Heart left ventricle (tissue), 16 donors: ENCODE results near the gene PGAP6. TPM values are rescaled to one million over a fixed set of nuclear protein-coding genes. Genes with fewer than 3 reads are reported as not detected.
"Not testable (repeated sequence)": the region's sequence is repeated elsewhere in the genome, so short reads cannot be mapped to it uniquely, and the experiment has no call there.

Source experiments
- ATAC-seq, 4 donors: fragments of 200-7000 bp; cut with Tn5 transposase; one replicate each; pipeline ENCODE4 v1.9.1; 2020 to 2022; ENCODE audit warnings: moderate library complexity in 4 of 4, mild to moderate bottlenecking in 3 of 4, moderate number of reproducible peaks in 1 of 4
- DNase-seq, 5 donors: peaks; one replicate each; pipeline ENCODE4 v3.0.0-alpha.2; 2020
- H3K27ac ChIP-seq, 12 donors: fragments of 200-600 bp; sonication (generic) in 4 of 12; one replicate each; pipeline versions ENCODE4 v1.5.0 to v1.8.0; 2016 to 2022; ENCODE audit warnings: mild to moderate bottlenecking in 2 of 12
- H3K27me3 ChIP-seq, 9 donors: fragments of 200-600 bp; sonication (generic) in 2 of 9; one replicate each; pipeline versions ENCODE4 v1.5.1 to v1.8.0; 2016 to 2022; ENCODE audit warnings: mild to moderate bottlenecking in 3 of 9
- H3K36me3 ChIP-seq, 9 donors: fragments of 200-600 bp; sonication (generic) in 2 of 9; one replicate each; pipeline versions ENCODE4 v1.5.0 to v1.8.0; 2018 to 2022; ENCODE audit warnings: mild to moderate bottlenecking in 2 of 9
- H3K4me1 ChIP-seq, 12 donors: fragments of 200-600 bp; sonication (generic) in 4 of 12; one replicate each; pipeline versions ENCODE4 v1.5.0 to v1.8.0; 2016 to 2022; ENCODE audit warnings: mild to moderate bottlenecking in 3 of 12
- H3K4me3 ChIP-seq, 12 donors: fragments of 200-600 bp; sonication (generic) in 4 of 12; one replicate each; pipeline versions ENCODE4 v1.5.0 to v1.8.0; 2017 to 2022; ENCODE audit warnings: mild to moderate bottlenecking in 9 of 12, moderate library complexity in 4 of 12
- H3K9me3 ChIP-seq, 12 donors: fragments of 200-600 bp; sonication (generic) in 4 of 12; one replicate each; pipeline versions ENCODE4 v1.5.0 to v1.8.0; 2016 to 2022; ENCODE audit warnings: mild to moderate bottlenecking in 1 of 12
- POLR2A ChIP-seq, 2 donors: fragments of 450-650 bp; IDR thresholded peaks; one replicate each; pipeline ENCODE4 v1.6.1; 2017; ENCODE audit warnings: antibody characterized with exemption in 2 of 2, mild to moderate bottlenecking in 2 of 2, moderate library complexity in 2 of 2
- WGBS, 4 donors: extraction: QIAGEN DNeasy Blood & Tissue Kit in 2 of 4; methylation state at CpG; one replicate each; pipeline versions ENCODE4 v1.1.5 to v1.1.7; 2013 to 2018; 5-methylcytosine and 5-hydroxymethylcytosine counted together
- intact Hi-C, 10 donors: fragments of 100-400 bp; cut with DNase I; formaldehyde crosslinking; loops; one replicate each; pipeline versions ENCODE4 v1.11.1 to v1.14.2; 2022
- polyA plus RNA-seq, 2 donors: library from polyadenylated mRNA; stranded (reverse); fragments of 200-250 nt; gene quantifications; one replicate each; pipeline ENCODE4 v1.2.3, GENCODE V29; 2013
- total RNA-seq, 9 donors: library from RNA; depleted of rRNA in 2 of 9; stranded (reverse); fragments of >200 nt in 2 of 9; fragmentation: NEBNext Ultra II Directional in 3 of 9; extraction: Animal tissue kit (Norgen Biotek cat#: 25700) in 3 of 9; gene quantifications; one replicate each; pipeline versions ENCODE4 v1.1.0 to v1.2.4, GENCODE V29; 2016 to 2023
- TF ChIP-seq, protein P1 (sequence below), 12 donors: fragments of 200-600 bp; sonication (generic) in 4 of 12; IDR thresholded peaks; one replicate each; pipeline versions ENCODE4 v1.5.0 to v1.8.0; 2018 to 2022; ENCODE audit warnings: antibody characterized with exemption in 12 of 12, mild to moderate bottlenecking in 5 of 12
- donor health status: ischemic (EF 13 %, LVEDD 7.1; RV severe dilation, severe dysfunction).
- donor health status: healthy with polysubstance abuse.
- donor health status: DM: no; HTN: yes; CAD: no.
- donor health status: DM: no; HTN: no; CAD: no.
- donor health status: ischemic (EF 25% LVEDD 6.9; RV normal size, moderate dysfunction).
- donor health status: ischemic (EF 25% LVEDD 5.7; RV mildly dilated, moderate dysfunction).
- donor health status: healthy.
- donor health status: DM: yes; HTN: yes; CAD: no.
- donor health status: ischemic (EF 35%, LVEDD 5.7; RV mildly dilated, moderate dysfunction).
- donor health status: nonischemic (EF 11% LVEDD 7.7; RV severe dilation, severe dysfunction).
- donor health status: DM: yes; HTN: yes; CAD: no.
- donor health status: PGD.
- donor health status: ischemic (EF 29% LVEDD 5.4; RV normal size, mild dysfunction).
- donor health status: nonischemic (EF 23%, LVEDD 6.1; RV moderate dilation, normal function).

The PGAP6 gene
- total and polyA plus RNA-seq, 11 donors: 30.1 to 65.3 (median 44.9) TPM

DNA sequence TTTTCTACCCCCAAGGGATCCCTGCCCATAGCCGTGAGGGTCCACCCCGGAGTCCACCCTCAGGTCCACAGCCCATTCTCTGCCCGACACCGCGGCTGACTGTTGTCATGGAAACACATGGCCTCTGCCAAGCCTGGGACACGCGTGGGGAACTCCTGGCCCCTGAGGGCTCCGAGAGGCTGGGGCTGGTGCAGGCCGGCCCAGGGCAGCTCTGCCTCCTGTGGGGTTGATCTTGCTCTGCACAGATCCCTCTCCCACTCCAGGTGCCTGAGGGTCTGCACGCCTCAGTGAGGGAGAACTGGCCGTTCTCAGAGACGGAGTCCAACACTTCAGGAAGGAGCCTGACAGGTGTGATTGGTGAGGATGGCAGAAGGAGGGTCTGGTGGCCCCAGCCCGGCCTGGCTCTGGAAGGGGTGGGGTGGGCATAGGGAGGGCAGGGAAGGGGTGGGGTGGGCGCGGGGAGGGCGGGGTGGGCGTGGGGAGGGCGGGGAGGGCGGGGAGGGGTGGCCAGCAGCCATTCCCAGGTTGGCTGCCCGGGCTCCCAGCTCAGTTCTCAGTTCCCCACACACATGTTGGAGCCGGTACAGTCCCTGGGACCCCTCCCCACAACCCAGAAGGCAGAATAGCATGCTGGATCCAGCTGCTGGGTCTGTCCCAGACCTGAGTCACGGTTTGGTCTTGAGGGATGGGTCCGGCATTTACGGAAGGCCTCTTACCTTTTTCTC is 17.9 kb downstream of the PGAP6 start:
- Histone ChIP-seq H3K4me3 (no peak overlapping the region), H3K9me3 (no peaks in the 10 kb centered on the region), H3K27ac (no peak overlapping the region), H3K27me3 (peaks cover 0 to 6% (median 0%) of the 10 kb centered on the region in 9 donors), H3K36me3 (peaks cover 0 to 28% (median 26%) of the 10 kb centered on the region in 9 donors), H3K4me1 (no peaks in the 10 kb centered on the region)
- no peak for TF ChIP-seq POLR2A (IDR thresholded peaks at IDR 0.05)
- TF ChIP-seq, protein P1, sequence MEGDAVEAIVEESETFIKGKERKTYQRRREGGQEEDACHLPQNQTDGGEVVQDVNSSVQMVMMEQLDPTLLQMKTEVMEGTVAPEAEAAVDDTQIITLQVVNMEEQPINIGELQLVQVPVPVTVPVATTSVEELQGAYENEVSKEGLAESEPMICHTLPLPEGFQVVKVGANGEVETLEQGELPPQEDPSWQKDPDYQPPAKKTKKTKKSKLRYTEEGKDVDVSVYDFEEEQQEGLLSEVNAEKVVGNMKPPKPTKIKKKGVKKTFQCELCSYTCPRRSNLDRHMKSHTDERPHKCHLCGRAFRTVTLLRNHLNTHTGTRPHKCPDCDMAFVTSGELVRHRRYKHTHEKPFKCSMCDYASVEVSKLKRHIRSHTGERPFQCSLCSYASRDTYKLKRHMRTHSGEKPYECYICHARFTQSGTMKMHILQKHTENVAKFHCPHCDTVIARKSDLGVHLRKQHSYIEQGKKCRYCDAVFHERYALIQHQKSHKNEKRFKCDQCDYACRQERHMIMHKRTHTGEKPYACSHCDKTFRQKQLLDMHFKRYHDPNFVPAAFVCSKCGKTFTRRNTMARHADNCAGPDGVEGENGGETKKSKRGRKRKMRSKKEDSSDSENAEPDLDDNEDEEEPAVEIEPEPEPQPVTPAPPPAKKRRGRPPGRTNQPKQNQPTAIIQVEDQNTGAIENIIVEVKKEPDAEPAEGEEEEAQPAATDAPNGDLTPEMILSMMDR (IDR thresholded peaks at IDR 0.05): no peak
- 39 to 49% (median 44%) methylated on average over 14 to 24 of the region's 24 CpGs for WGBS, 4 donors
- DNase-seq (no peak), ATAC-seq (no peak)
- intact Hi-C loops: loop anchor here in 8 of 10 donors (2.0 to 5.0 kb wide), 3 partner anchors 245 to 257 kb away; no protein-coding TSS in a partner anchor

- H3K4me3 ChIP-seq: no peak overlapping the region
- H3K9me3 ChIP-seq: no peaks in the 10 kb centered on the region
- ATAC-seq: no peak
- 56 to 67% (median 62%) methylated on average over 9 to 20 of the region's 20 CpGs for WGBS, 4 donors
- DNase-seq: no peak
- no peak for TF ChIP-seq POLR2A (IDR thresholded peaks at IDR 0.05)
- TF ChIP-seq, protein P1 (IDR thresholded peaks at IDR 0.05): no peak
- no peak overlapping the region for H3K27ac ChIP-seq
- intact Hi-C loops: loop anchor here in 8 of 10 donors (2.0 to 5.0 kb wide), 3 partner anchors 244 to 256 kb away; no protein-coding TSS in a partner anchor
- peaks cover 0 to 21% (median 19%) of the 10 kb centered on the region in 9 donors for H3K36me3 ChIP-seq
- no peaks in the 10 kb centered on the region for H3K4me1 ChIP-seq
- peaks cover 0 to 6% (median 0%) of the 10 kb centered on the region in 9 donors for H3K27me3 ChIP-seq
Observed at GRCh38 chr16:363110-363765, 18.5 kb downstream of the PGAP6 start.

DNA sequence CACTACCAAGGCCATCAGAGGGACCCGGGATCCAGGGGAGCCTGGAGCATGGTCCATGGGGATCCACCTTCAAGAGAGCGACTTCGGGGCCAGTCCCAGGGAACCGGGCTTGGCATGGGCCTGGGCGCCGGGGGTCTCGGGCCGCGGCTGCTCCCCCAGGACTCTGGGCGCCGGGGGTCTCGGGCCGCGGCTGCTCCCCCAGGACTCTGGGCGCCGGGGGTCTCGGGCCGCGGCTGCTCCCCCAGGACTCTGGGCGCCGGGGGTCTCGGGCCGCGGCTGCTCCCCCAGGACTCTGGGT is 19.1 kb downstream of the PGAP6 start:
- intact Hi-C loops: loop anchor here in 9 of 10 donors (1.0 to 5.0 kb wide), 4 partner anchors 244 to 255 kb away; no protein-coding TSS in a partner anchor
- not testable (repeated sequence) for H3K4me1 ChIP-seq, H3K27ac ChIP-seq, DNase-seq, H3K9me3 ChIP-seq, H3K4me3 ChIP-seq, H3K27me3 ChIP-seq
- peak in 1 of 4 donors; percentile 1 for ATAC-seq
- WGBS, 4 donors: 68 to 89% (median 80%) methylated on average over 8 to 24 of the region's 24 CpGs
- H3K36me3 ChIP-seq: peaks cover 0 to 15% (median 13%) of the 10 kb centered on the region in 9 donors

- Histone ChIP-seq H3K36me3 (peaks cover 0 to 10% (median 7%) of the 10 kb centered on the region in 9 donors), H3K4me3 (no peak overlapping the region), H3K27ac (no peak overlapping the region), H3K4me1 (no peaks in the 10 kb centered on the region), H3K27me3 (peaks cover 0 to 6% (median 0%) of the 10 kb centered on the region in 9 donors), H3K9me3 (no peaks in the 10 kb centered on the region)
- WGBS, 4 donors: 28 to 34% (median 33%) methylated on average over 16 to 30 of the region's 30 CpGs
- intact Hi-C loops: loop anchor here in 9 of 10 donors (1.0 to 5.0 kb wide), 4 partner anchors 243 to 255 kb away; no protein-coding TSS in a partner anchor
- TF ChIP-seq POLR2A (IDR thresholded peaks at IDR 0.05): no peak
- TF ChIP-seq, protein P1 (IDR thresholded peaks at IDR 0.05): peak; percentile 53 to 79 (median 70)
- ATAC-seq (peak; percentile 68 to 88 (median 79)), DNase-seq (peak; percentile 68 to 86 (median 73))
Observed at GRCh38 chr16:361872-362701, 19.7 kb downstream of the PGAP6 start.
